Fibroblast of pulmonary artery (primary cell): ENCODE measurements around the gene NHERF2.

Source experiments
- DNase-seq: peaks from one replicate; pipeline ENCODE4 v3.0.0-alpha.2; 2010; ENCODE audit warnings: low read depth
- H3K4me3 ChIP-seq: replicated peaks from 2 replicates; pipeline ENCODE4 v1.5.1; 2011; ENCODE audit warnings: low read depth, mild to moderate bottlenecking, control low read depth, low read length, moderate library complexity
- CTCF ChIP-seq: IDR thresholded peaks from 2 replicates; pipeline ENCODE4 v1.5.1; 2011; ENCODE audit warnings: mild to moderate bottlenecking, control low read depth, low read length, inconsistent platforms; ENCODE audit errors: missing control alignments

Gene NHERF2

GRCh38 chr16:2015947-2016208 lies 10.8 kb upstream of the NHERF2 start:
- TF ChIP-seq CTCF: no peak
- no peak for DNase-seq
- H3K4me3 ChIP-seq: no peak overlapping the region

GRCh38 chr16:2016407-2016922 lies 10.2 kb upstream of the NHERF2 start:
- peak; percentile 41 for TF ChIP-seq CTCF
- no peak overlapping the region for H3K4me3 ChIP-seq
- no peak for DNase-seq

GRCh38 chr16:2019518-2019920 lies 7.2 kb upstream of the NHERF2 start, which contains the start of gene NPW:
Gene NPW (plus strand): TSS chr16:2019785.
- TF ChIP-seq CTCF: no peak
- H3K4me3 ChIP-seq: no peak within 1 kb of the TSS
- DNase-seq: no peak

GRCh38 chr16:2019921-2020831 lies 6.5 kb upstream of the NHERF2 start:
- TF ChIP-seq CTCF: no peak
- no peak for DNase-seq
- H3K4me3 ChIP-seq: no peak overlapping the region

GRCh38 chr16:2022723-2023091 lies 4.0 kb upstream of the NHERF2 start:
- TF ChIP-seq CTCF: no peak
- DNase-seq: peak; percentile 62
- H3K4me3 ChIP-seq: peak overlapping the region; percentile 42

GRCh38 chr16:2023092-2024031 lies 3.3 kb upstream of the NHERF2 start:
- TF ChIP-seq CTCF: peak; percentile 78
- peak overlapping the region; percentile 42 for H3K4me3 ChIP-seq
- peak; percentile 89 for DNase-seq
